ENCODE data around the gene MAP3K9.

- TF ChIP-seq SMC3 (conservative IDR thresholded peaks at IDR 0.05; ENCODE audit: poor library complexity) (no peak), CTCF (IDR thresholded peaks at IDR 0.05; ENCODE audit: poor library complexity, severe bottlenecking) (no peak), TAF1 (IDR thresholded peaks at IDR 0.05; ENCODE audit: low read depth) (no peak), EP300 (conservative IDR thresholded peaks at IDR 0.05; ENCODE audit: poor library complexity, severe bottlenecking) (no peak)
Observed at GRCh38 chr14:70856851-70857495, 47.7 kb upstream of the MAP3K9 start.

Measured in neural cell (in vitro differentiated cells).